A673 (cell line): ENCODE measurements around the gene CHD1.

ENCODE experiments used
- EZH2 ChIP-seq: fragments of 200-600 bp; sonication (generic); IDR thresholded peaks from 2 replicates; pipeline ENCODE4 v1.6.1; 2017; ENCODE audit warnings: borderline replicate concordance, low read depth, mild to moderate bottlenecking, mixed read lengths, antibody characterized with exemption, low read length; ENCODE audit not compliant: poor library complexity, severe bottlenecking
- TF ChIP-seq, protein P1 (sequence below): fragments of 300-800, 200-600 bp; sonication (generic); conservative IDR thresholded peaks from 2 replicates; pipeline ENCODE4 v1.5.1; 2017; ENCODE audit warnings: low read depth, mild to moderate bottlenecking, antibody characterized with exemption, low read length, moderate library complexity, mixed read lengths

DNA sequence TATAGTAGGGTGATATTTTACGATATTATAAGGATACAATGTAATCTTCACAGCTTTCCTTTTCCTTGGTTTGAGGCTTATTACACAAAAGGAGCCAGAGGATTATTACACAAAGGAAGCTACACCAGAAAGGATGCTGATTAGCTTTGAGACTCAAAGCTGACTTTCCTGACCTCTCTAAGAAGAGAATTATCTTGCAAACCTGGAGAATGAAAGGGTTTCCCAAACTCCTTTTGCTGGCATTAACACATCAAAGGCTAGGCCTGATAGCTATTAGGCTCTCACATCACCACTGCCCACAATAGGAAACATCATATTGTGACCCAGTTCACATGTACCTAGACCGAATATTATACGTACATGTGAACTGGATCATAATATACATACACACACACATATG, 34.2 kb upstream of the CHD1 start:
- TF ChIP-seq, protein P1, sequence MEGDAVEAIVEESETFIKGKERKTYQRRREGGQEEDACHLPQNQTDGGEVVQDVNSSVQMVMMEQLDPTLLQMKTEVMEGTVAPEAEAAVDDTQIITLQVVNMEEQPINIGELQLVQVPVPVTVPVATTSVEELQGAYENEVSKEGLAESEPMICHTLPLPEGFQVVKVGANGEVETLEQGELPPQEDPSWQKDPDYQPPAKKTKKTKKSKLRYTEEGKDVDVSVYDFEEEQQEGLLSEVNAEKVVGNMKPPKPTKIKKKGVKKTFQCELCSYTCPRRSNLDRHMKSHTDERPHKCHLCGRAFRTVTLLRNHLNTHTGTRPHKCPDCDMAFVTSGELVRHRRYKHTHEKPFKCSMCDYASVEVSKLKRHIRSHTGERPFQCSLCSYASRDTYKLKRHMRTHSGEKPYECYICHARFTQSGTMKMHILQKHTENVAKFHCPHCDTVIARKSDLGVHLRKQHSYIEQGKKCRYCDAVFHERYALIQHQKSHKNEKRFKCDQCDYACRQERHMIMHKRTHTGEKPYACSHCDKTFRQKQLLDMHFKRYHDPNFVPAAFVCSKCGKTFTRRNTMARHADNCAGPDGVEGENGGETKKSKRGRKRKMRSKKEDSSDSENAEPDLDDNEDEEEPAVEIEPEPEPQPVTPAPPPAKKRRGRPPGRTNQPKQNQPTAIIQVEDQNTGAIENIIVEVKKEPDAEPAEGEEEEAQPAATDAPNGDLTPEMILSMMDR: no peak
- no peak for TF ChIP-seq EZH2
